ENCODE data around the gene SLC1A2.

- TF ChIP-seq CTCF (conservative IDR thresholded peaks at IDR 0.05; ENCODE audit: low read depth, low read length) (no peak), EZH2 (IDR thresholded peaks at IDR 0.05; ENCODE audit: borderline replicate concordance, low read depth, low read length, poor library complexity, severe bottlenecking) (no peak)
Measured at GRCh38 chr11:35427071-35427470, 7.7 kb upstream of the SLC1A2 start.
